GM18907 (cell line): ENCODE measurements around the gene PTGER4.
"Not testable (repeated sequence)": the region's sequence is repeated elsewhere in the genome, so short reads cannot be mapped to it uniquely, and the experiment has no call there.

Experiments
- ATAC-seq: cut with Tn5 transposase; IDR thresholded peaks from one replicate; pipeline ENCODE4 v1.9.1; 2021; ENCODE audit warnings: mild to moderate bottlenecking, moderate library complexity; ENCODE audit not compliant: unreplicated experiment

PTGER4 gene

DNA sequence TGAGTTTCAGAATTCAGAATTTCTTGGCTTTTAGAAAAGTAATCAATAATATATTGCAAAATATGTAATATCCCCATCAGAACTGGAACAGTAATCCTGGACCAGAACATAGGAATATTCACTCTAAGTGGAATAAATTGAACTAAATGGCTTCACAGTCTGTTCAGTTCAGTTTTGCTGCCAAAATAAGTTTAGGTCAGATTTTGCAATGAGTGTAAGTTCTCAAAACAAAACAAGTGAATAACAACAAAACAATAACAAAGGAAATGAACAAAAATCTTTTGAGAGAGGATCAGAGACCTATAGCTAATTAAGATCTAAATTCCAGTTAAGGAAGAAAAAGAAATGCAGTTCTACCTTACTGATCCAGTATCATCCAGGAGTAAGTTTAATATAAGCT, 9.3 kb downstream of the PTGER4 start:
- no peak for ATAC-seq

GRCh38 chr5:40689438-40689837, 9.7 kb downstream of the PTGER4 start:
- ATAC-seq, result peak; percentile 63

DNA sequence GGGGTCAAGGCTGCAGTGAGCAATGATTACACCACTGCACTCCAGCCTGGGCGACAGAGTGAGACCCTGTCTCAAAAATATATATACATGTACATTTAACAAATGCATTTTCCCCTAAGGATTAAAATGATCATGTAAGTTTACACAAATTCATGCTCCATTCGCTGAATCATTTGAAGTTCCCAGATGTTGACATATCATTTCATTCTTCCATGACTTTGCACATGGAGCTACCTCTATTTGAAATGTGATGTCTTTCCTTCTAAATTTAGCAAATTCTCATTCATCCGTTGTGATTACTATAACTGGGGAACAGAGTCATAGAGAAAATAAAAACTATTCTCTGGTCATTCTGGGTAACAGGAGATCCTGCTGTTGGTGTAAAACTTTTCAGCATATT, 10.6 kb downstream of the PTGER4 start:
- no peak for ATAC-seq

DNA sequence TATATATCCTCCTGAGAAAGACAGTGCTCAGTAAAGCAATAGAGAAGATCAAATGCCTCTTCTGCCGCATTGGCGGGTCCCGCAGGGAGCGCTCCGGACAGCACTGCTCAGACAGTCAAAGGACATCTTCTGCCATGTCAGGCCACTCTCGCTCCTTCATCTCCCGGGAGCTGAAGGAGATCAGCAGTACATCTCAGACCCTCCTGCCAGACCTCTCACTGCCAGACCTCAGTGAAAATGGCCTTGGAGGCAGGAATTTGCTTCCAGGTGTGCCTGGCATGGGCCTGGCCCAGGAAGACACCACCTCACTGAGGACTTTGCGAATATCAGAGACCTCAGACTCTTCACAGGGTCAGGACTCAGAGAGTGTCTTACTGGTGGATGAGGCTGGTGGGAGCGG, 12.2 kb downstream of the PTGER4 start:
- no peak for ATAC-seq

GRCh38 chr5:40694433-40694832, 14.7 kb downstream of the PTGER4 start:
- no peak for ATAC-seq

DNA sequence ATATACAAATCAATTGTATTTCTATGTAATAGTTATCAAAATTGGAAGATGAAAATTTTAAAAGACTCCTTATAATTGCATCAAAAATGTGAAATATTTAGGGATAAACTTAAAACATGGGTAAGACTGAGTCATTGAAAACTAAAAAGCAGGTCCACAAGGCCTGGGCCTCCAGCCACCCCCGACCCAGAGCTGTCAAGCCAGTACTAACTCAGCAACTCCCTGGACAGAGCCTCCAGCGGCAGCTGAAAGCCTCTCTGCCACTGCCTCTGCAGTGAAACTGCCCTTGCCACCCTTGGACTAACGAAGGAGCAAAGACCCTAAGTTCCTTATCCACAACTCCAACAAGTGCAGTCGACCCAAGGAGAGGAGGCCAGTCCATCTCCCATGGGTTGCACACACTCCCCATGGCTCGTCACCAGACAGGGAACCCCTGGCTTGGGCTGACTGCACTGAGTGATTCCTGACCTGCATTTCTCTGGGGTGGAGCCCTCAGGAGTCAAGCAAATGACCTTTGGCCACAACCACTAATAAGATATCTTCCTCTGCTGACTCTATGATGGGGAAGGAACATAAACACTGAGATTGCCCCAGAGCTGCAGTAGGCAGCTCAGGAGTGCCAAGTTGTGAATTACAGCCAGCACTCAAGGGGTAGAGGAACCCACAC, 20.5 kb downstream of the PTGER4 start:
- no peak for ATAC-seq

DNA sequence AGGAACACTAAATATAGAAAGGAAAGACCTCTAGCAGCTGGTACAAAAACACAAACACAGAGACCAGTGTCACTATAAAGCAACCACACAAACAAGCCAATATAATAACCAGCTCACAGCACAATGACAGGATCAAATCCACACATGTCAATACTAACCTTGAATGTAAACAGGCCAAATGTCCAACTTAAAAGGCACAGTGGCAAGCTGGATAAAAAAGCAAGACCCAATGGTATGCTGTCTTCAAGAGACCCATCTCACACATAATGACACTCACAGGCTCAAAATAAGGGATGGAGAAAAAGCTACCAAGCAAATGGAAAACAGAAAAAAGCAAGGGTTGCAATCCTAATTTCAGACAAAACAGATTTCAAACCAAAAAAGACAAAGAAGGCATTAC, 22.3 kb downstream of the PTGER4 start:
- not testable (repeated sequence) for ATAC-seq

DNA sequence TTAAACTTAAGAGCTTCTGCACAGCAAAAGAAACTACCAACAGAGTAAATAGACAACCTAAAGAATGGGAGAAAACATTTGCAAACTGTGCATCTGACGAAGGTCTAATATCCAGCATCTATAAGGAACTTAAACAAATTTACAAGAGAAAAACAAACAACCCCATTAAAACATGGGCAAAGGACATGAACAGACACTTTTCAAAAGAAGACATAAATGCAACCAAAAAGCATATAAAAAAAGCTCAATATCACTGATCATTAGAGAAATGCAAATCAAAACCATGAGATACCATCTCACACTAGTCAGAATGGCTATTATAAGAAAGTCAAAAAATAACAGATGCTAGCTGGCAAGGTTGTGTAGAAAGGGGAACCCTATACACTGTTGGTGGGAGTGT, 25.8 kb downstream of the PTGER4 start:
- ATAC-seq, result not testable (repeated sequence)

DNA sequence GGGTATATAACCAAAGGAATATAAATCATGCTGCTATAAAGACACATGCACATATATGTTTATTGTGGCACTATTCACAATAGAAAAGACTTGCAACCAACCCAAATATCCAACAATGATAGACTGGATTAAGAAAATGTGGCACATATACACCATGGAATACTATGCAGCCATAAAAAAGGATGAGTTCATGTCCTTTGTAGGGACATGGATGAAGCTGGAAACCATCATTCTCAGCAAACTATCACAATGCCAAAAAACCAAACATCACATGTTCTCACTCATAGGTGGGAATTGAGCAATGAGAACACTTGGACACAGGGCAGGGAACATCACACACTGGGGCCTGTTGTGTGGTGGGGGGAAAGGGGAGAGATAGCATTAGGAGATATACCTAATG, 30.9 kb downstream of the PTGER4 start:
- not testable (repeated sequence) for ATAC-seq

GRCh38 chr5:40714001-40714400, 34.3 kb downstream of the PTGER4 start:
- ATAC-seq, result no peak

DNA sequence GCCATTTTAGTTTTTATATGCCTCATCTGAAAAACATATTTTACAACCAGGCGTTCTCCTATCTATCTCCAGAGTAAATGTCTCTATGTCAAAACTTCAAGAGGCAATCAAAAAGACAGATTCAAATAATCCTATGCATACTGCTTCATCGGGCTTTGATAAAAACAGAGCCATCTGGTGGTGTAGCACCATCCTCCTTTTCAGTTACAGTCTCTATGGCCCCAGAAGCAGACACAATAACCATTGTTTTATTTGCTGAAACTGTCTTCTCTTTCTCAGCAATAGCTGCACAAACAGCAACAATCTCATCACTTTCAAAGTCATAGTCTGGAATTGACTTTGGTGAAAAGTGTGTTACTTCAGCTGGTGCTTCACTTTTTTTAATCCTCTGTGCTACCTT, 36.3 kb downstream of the PTGER4 start:
- ATAC-seq, result no peak

GRCh38 chr5:40716590-40716989, 36.9 kb downstream of the PTGER4 start:
- ATAC-seq, result no peak

GRCh38 chr5:40717281-40717680, 37.6 kb downstream of the PTGER4 start:
- ATAC-seq, result no peak

- no peak for ATAC-seq
Observed at GRCh38 chr5:40720069-40720468, 40.4 kb downstream of the PTGER4 start.

- not testable (repeated sequence) for ATAC-seq
Observed at GRCh38 chr5:40722497-40722911, 42.8 kb downstream of the PTGER4 start.

DNA sequence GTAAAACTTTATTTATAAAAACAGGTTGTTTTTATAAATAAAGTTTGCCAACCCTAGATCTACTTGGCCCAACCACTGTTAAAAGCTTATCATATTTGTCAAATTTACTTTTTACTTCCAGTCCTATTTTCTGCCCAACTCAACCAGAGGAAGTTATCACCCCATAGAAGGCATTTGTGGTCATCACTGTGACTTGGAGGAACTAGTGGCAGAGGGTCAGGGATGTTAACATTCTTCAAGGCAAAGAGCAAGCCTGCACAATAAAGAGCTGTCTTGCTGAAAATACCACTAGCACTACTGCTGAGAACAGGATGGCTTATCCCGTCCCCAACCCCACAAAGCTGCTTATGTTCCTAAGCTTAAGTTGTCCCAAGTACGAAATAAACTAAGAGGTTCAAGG, 53.7 kb downstream of the PTGER4 start:
- ATAC-seq, result no peak

GRCh38 chr5:40733879-40734563, 54.3 kb downstream of the PTGER4 start:
- ATAC-seq, result no peak

DNA sequence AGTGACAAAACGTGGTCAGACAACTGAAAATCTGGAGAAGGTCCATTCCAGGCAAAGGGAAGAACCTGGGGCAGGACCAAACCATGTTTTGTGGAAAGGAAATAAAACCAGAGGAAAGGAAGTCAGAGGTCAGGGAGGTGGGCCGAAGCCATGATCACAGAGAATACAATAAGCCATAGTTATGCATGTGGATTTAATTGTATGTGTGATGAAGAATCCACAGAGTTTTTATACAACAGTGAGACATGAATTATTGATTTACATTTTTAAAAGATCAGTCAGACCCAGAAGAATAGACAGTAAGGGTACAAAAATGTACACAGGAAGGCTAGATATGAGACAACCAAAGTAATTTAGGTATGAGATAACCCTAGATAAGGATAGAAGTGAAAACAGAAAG, 55.3 kb downstream of the PTGER4 start:
- no peak for ATAC-seq

GRCh38 chr5:40735609-40736008, 55.9 kb downstream of the PTGER4 start:
- no peak for ATAC-seq

DNA sequence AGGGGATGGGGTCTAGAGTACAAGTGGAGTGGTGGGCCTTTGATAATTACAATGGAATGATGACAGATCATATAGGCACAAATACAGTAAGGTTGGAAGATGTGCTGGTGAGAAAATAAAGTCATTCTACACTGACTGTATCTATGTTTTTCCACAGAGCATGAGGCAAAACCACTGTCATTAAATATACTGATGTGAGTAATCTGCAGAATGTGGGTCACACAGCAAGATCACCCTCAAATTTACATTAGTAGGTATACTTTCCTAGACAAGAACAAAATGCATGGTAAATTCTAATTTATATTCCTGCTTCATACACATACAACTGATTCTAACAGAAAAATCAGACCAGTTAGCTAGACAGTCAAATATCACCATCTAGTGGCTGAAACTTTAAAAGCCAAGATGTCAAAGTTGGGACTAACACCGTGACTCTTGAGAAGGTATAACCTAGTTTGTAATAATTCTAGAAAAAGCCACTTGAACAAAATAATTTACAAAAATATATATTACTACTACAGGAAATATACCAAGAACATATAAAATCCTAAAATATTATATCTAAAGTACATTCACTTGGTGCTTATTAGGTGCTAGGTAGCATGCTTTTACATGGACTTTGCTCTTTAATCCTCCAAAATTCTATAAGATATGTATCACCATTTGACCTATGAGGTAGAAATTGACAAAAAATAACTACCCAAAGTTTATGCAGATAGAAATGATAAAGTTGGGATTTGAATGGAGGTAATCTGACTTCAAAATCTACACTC, 56.6 kb downstream of the PTGER4 start:
- ATAC-seq, result peak; percentile 76

- no peak for ATAC-seq
Observed at GRCh38 chr5:40738502-40738901, 58.8 kb downstream of the PTGER4 start.
